ENCODE results near the gene XPO4.
"Not testable (repeated sequence)": the region's sequence is repeated elsewhere in the genome, so short reads cannot be mapped to it uniquely, and the experiment has no call there.

XPO4 gene

GRCh38 chr13:20939662-20940061 lies 37.1 kb upstream of the XPO4 start:
- H3K9me3 ChIP-seq (ENCODE audit: control extremely low read depth in 1 of 5, control insufficient read depth in 4 of 5, insufficient read depth in 2 of 5, low read depth in 1 of 5, low read length in 4 of 5), result no peaks in the 10 kb centered on the region
- H3K27me3 ChIP-seq (replicated peaks in 2 of 5; ENCODE audit: control insufficient read depth in 4 of 5, insufficient read depth in 5 of 5, low read length in 4 of 5), result no peaks in the 10 kb centered on the region
- DNase-seq, result no peak
- POLR2A ChIA-PET, result no interaction called here
- peaks cover 0 to 21% (median 12%) of the 10 kb centered on the region in 4 experiments for H3K4me1 ChIP-seq (ENCODE audit: control extremely low read depth in 1 of 4, control insufficient read depth in 4 of 4, insufficient read depth in 4 of 4, low read length in 3 of 4)
- no peak overlapping the region for H3K4me3 ChIP-seq (ENCODE audit: control insufficient read depth in 1 of 7, extremely low read depth in 1 of 7, insufficient read depth in 4 of 7, low read depth in 2 of 7, low read length in 6 of 7)
- H3K36me3 ChIP-seq (ENCODE audit: control insufficient read depth in 4 of 4, insufficient read depth in 4 of 4, low read length in 3 of 4), result no peaks in the 10 kb centered on the region
- CTCF ChIA-PET, result interaction anchor here (0.6 kb wide), 1 partner anchor 900 kb away, joined by 3 read pairs; no protein-coding TSS in a partner anchor
- WGBS (ENCODE audit: insufficient coverage), result 100% methylated on average over 3 of the region's 4 CpGs
- no peak overlapping the region for H3K27ac ChIP-seq (ENCODE audit: insufficient read depth in 1 of 2, low read depth in 1 of 2, low read length in 2 of 2, poor library complexity in 1 of 2, severe bottlenecking in 2 of 2)

DNA sequence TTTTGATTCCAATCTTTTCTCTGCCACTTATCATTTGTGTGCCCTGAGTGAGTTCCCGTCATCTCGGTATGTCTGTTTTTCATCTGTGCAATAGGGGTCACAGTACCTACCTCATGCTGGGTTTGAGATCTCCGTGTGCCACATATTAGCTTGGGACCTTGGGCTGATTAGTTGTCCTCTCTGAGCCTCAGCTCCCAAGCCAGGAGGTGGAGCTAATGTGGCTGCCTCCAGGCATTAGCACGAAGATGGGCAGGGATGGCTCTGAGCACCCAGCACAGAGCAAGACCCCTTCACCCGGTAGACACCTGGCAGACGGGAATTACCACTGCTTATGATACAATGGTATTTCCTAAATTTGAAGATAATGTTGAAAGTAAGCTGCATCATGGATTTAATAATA lies 35.8 kb upstream of the XPO4 start:
- Histone ChIP-seq H3K9me3 (ENCODE audit: control extremely low read depth in 1 of 5, control insufficient read depth in 4 of 5, insufficient read depth in 2 of 5, low read depth in 1 of 5, low read length in 4 of 5) (no peaks in the 10 kb centered on the region), H3K27me3 (replicated peaks in 2 of 5; ENCODE audit: control insufficient read depth in 4 of 5, insufficient read depth in 5 of 5, low read length in 4 of 5) (no peaks in the 10 kb centered on the region), H3K4me1 (ENCODE audit: control extremely low read depth in 1 of 4, control insufficient read depth in 4 of 4, insufficient read depth in 4 of 4, low read length in 3 of 4) (peaks cover 0 to 9% (median 5%) of the 10 kb centered on the region in 4 experiments), H3K36me3 (ENCODE audit: control insufficient read depth in 4 of 4, insufficient read depth in 4 of 4, low read length in 3 of 4) (no peaks in the 10 kb centered on the region), H3K4me3 (ENCODE audit: control insufficient read depth in 1 of 7, extremely low read depth in 1 of 7, insufficient read depth in 4 of 7, low read depth in 2 of 7, low read length in 6 of 7) (no peak overlapping the region), H3K27ac (ENCODE audit: insufficient read depth in 1 of 2, low read depth in 1 of 2, low read length in 2 of 2, poor library complexity in 1 of 2, severe bottlenecking in 2 of 2) (no peak overlapping the region)
- ChIA-PET CTCF (interaction anchor here (0.6 to 0.9 kb wide), 2 partner anchors 17 to 776 kb away, joined by 3 read pairs; no protein-coding TSS in a partner anchor), POLR2A (no interaction called here)
- WGBS (ENCODE audit: insufficient coverage), result 88% methylated on average over 2 of the region's 6 CpGs
- no peak for DNase-seq

GRCh38 chr13:20927596-20928257 lies 25.2 kb upstream of the XPO4 start:
- no peaks in the 10 kb centered on the region for H3K9me3 ChIP-seq (ENCODE audit: control extremely low read depth in 1 of 5, control insufficient read depth in 4 of 5, insufficient read depth in 2 of 5, low read depth in 1 of 5, low read length in 4 of 5)
- no peaks in the 10 kb centered on the region for H3K36me3 ChIP-seq (ENCODE audit: control insufficient read depth in 4 of 4, insufficient read depth in 4 of 4, low read length in 3 of 4)
- POLR2A ChIA-PET, result no interaction called here
- no peaks in the 10 kb centered on the region for H3K27me3 ChIP-seq (replicated peaks in 2 of 5; ENCODE audit: control insufficient read depth in 4 of 5, insufficient read depth in 5 of 5, low read length in 4 of 5)
- no peak overlapping the region for H3K4me3 ChIP-seq (ENCODE audit: control insufficient read depth in 1 of 7, extremely low read depth in 1 of 7, insufficient read depth in 4 of 7, low read depth in 2 of 7, low read length in 6 of 7)
- H3K4me1 ChIP-seq (ENCODE audit: control extremely low read depth in 1 of 4, control insufficient read depth in 4 of 4, insufficient read depth in 4 of 4, low read length in 3 of 4), result peaks cover 0 to 4% (median 0%) of the 10 kb centered on the region in 4 experiments
- no CpG with 5 or more reads among the region's 4 CpGs for WGBS (ENCODE audit: insufficient coverage)
- peak in 2 of 3 donors; percentile 52 to 62 for DNase-seq
- CTCF ChIA-PET, result interaction anchor here (0.9 to 1.6 kb wide), 4 partner anchors 14 to 435 kb away, joined by 3 to 5 read pairs (median 4); no protein-coding TSS in a partner anchor
- no peak overlapping the region for H3K27ac ChIP-seq (ENCODE audit: insufficient read depth in 1 of 2, low read depth in 1 of 2, low read length in 2 of 2, poor library complexity in 1 of 2, severe bottlenecking in 2 of 2)

GRCh38 chr13:20925395-20925790 lies 22.8 kb upstream of the XPO4 start:
- H3K4me3 ChIP-seq (ENCODE audit: control insufficient read depth in 1 of 7, extremely low read depth in 1 of 7, insufficient read depth in 4 of 7, low read depth in 2 of 7, low read length in 6 of 7); H3K9me3 ChIP-seq (ENCODE audit: control extremely low read depth in 1 of 5, control insufficient read depth in 4 of 5, insufficient read depth in 2 of 5, low read depth in 1 of 5, low read length in 4 of 5); H3K27me3 ChIP-seq (replicated peaks in 2 of 5; ENCODE audit: control insufficient read depth in 4 of 5, insufficient read depth in 5 of 5, low read length in 4 of 5); H3K4me1 ChIP-seq (ENCODE audit: control extremely low read depth in 1 of 4, control insufficient read depth in 4 of 4, insufficient read depth in 4 of 4, low read length in 3 of 4); DNase-seq; H3K27ac ChIP-seq (ENCODE audit: insufficient read depth in 1 of 2, low read depth in 1 of 2, low read length in 2 of 2, poor library complexity in 1 of 2, severe bottlenecking in 2 of 2); H3K36me3 ChIP-seq (ENCODE audit: control insufficient read depth in 4 of 4, insufficient read depth in 4 of 4, low read length in 3 of 4): not testable (repeated sequence)
- 62% methylated on average over 6 of the region's 13 CpGs for WGBS (ENCODE audit: insufficient coverage)
- POLR2A ChIA-PET, result interaction anchor here (0.6 to 0.7 kb wide), 2 partner anchors 110 to 563 kb away, joined by 5 read pairs; no protein-coding TSS in a partner anchor
- CTCF ChIA-PET, result interaction anchor here (0.6 to 3.9 kb wide), 12 partner anchors 9 to 432 kb away, joined by 3 to 19 read pairs (median 4); partner anchors contain the start of gene XPO4

DNA sequence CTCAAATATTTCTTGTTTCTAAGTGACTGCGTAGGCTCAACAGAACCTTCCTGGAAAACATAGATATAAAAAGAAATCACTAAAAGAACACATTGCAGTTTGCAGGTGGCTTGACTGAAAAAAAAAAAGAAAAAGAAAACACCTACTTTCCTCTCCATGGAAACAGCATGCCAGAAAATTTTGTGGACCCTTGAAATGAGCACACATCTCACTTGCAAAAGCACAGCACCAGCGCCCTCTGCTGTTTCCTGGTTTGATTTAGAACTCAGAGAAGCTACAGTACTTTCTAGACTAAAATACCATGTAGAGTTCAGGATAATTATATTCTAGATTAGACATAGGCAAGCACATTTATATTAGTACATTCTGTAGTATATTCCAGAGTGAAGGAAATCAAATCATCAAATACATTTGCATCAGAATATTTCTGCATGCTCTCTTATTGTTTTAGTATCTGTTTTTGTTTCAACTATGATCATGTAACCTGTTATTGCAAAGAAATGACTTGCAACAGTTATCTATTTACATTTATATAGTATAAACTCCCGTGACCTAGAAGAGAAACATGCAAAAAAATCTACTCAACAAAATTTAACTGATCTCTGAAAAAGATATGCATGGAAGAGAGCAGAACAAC lies 22.3 kb upstream of the XPO4 start:
- POLR2A ChIA-PET, result interaction anchor here (0.6 to 0.7 kb wide), 2 partner anchors 110 to 564 kb away, joined by 5 read pairs; no protein-coding TSS in a partner anchor
- no peaks in the 10 kb centered on the region for H3K36me3 ChIP-seq (ENCODE audit: control insufficient read depth in 4 of 4, insufficient read depth in 4 of 4, low read length in 3 of 4)
- no peak overlapping the region for H3K4me3 ChIP-seq (ENCODE audit: control insufficient read depth in 1 of 7, extremely low read depth in 1 of 7, insufficient read depth in 4 of 7, low read depth in 2 of 7, low read length in 6 of 7)
- no CpG with 5 or more reads among the region's 3 CpGs for WGBS (ENCODE audit: insufficient coverage)
- no peaks in the 10 kb centered on the region for H3K9me3 ChIP-seq (ENCODE audit: control extremely low read depth in 1 of 5, control insufficient read depth in 4 of 5, insufficient read depth in 2 of 5, low read depth in 1 of 5, low read length in 4 of 5)
- CTCF ChIA-PET, result interaction anchor here (0.8 to 3.9 kb wide), 17 partner anchors 10 to 432 kb away, joined by 3 to 19 read pairs (median 3); partner anchors contain the start of gene XPO4
- no peak overlapping the region for H3K27ac ChIP-seq (ENCODE audit: insufficient read depth in 1 of 2, low read depth in 1 of 2, low read length in 2 of 2, poor library complexity in 1 of 2, severe bottlenecking in 2 of 2)
- DNase-seq, result peak; percentile 86 to 95 (median 93)
- peaks cover 0 to 4% (median 0%) of the 10 kb centered on the region in 4 experiments for H3K4me1 ChIP-seq (ENCODE audit: control extremely low read depth in 1 of 4, control insufficient read depth in 4 of 4, insufficient read depth in 4 of 4, low read length in 3 of 4)
- no peaks in the 10 kb centered on the region for H3K27me3 ChIP-seq (replicated peaks in 2 of 5; ENCODE audit: control insufficient read depth in 4 of 5, insufficient read depth in 5 of 5, low read length in 4 of 5)

DNA sequence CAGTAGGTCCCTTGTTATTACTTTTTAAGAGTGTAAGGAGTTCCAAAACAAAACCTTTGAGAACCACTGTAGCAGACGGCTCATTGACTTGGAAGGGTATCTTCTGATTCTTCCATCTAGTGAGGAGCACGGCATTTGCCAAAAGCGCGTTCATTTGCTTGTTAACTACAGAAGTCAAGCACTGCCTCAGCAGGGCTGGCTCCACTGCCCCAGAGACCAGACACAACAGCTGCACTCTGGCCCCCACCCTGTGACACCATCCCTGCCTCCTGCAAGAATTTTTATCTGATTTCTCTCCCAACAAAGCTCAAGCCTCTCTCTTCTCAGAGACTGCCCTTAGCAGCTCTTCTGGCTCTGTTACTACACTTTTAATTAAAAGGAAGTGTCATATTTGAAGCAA lies 20.7 kb upstream of the XPO4 start:
- no peaks in the 10 kb centered on the region for H3K27me3 ChIP-seq (replicated peaks in 2 of 5; ENCODE audit: control insufficient read depth in 4 of 5, insufficient read depth in 5 of 5, low read length in 4 of 5)
- 98% methylated on average over 4 of the region's 4 CpGs for WGBS (ENCODE audit: insufficient coverage)
- H3K9me3 ChIP-seq (ENCODE audit: control extremely low read depth in 1 of 5, control insufficient read depth in 4 of 5, insufficient read depth in 2 of 5, low read depth in 1 of 5, low read length in 4 of 5), result no peaks in the 10 kb centered on the region
- H3K27ac ChIP-seq (ENCODE audit: insufficient read depth in 1 of 2, low read depth in 1 of 2, low read length in 2 of 2, poor library complexity in 1 of 2, severe bottlenecking in 2 of 2), result no peak overlapping the region
- no peak overlapping the region for H3K4me3 ChIP-seq (ENCODE audit: control insufficient read depth in 1 of 7, extremely low read depth in 1 of 7, insufficient read depth in 4 of 7, low read depth in 2 of 7, low read length in 6 of 7)
- ChIA-PET CTCF (interaction anchor here (0.7 to 3.9 kb wide), 6 partner anchors 11 to 430 kb away, joined by 3 to 19 read pairs (median 4); no protein-coding TSS in a partner anchor), POLR2A (no interaction called here)
- peaks cover 0 to 4% (median 0%) of the 10 kb centered on the region in 4 experiments for H3K4me1 ChIP-seq (ENCODE audit: control extremely low read depth in 1 of 4, control insufficient read depth in 4 of 4, insufficient read depth in 4 of 4, low read length in 3 of 4)
- DNase-seq, result no peak
- no peaks in the 10 kb centered on the region for H3K36me3 ChIP-seq (ENCODE audit: control insufficient read depth in 4 of 4, insufficient read depth in 4 of 4, low read length in 3 of 4)

GRCh38 chr13:20921572-20921971 lies 19.0 kb upstream of the XPO4 start:
- H3K27me3 ChIP-seq (replicated peaks in 2 of 5; ENCODE audit: control insufficient read depth in 4 of 5, insufficient read depth in 5 of 5, low read length in 4 of 5), result no peaks in the 10 kb centered on the region
- CTCF ChIA-PET, result interaction anchor here (0.6 to 2.1 kb wide), 5 partner anchors 10 to 51 kb away, joined by 3 to 8 read pairs (median 4); no protein-coding TSS in a partner anchor
- H3K4me3 ChIP-seq (ENCODE audit: control insufficient read depth in 1 of 7, extremely low read depth in 1 of 7, insufficient read depth in 4 of 7, low read depth in 2 of 7, low read length in 6 of 7), result no peak overlapping the region
- peaks cover 0 to 4% (median 0%) of the 10 kb centered on the region in 4 experiments for H3K4me1 ChIP-seq (ENCODE audit: control extremely low read depth in 1 of 4, control insufficient read depth in 4 of 4, insufficient read depth in 4 of 4, low read length in 3 of 4)
- H3K9me3 ChIP-seq (ENCODE audit: control extremely low read depth in 1 of 5, control insufficient read depth in 4 of 5, insufficient read depth in 2 of 5, low read depth in 1 of 5, low read length in 4 of 5), result no peaks in the 10 kb centered on the region
- H3K36me3 ChIP-seq (ENCODE audit: control insufficient read depth in 4 of 4, insufficient read depth in 4 of 4, low read length in 3 of 4), result no peaks in the 10 kb centered on the region
- no peak overlapping the region for H3K27ac ChIP-seq (ENCODE audit: insufficient read depth in 1 of 2, low read depth in 1 of 2, low read length in 2 of 2, poor library complexity in 1 of 2, severe bottlenecking in 2 of 2)
- POLR2A ChIA-PET, result no interaction called here
- WGBS (ENCODE audit: insufficient coverage), result 94% methylated on average over 3 of the region's 4 CpGs
- DNase-seq, result no peak
